Measurements from ENCODE around the gene SCRG1. TPM values are rescaled to one million over a fixed set of nuclear protein-coding genes. Genes with fewer than 3 reads are reported as not detected.

SCRG1 gene
- total RNA-seq, 6 experiments from 2014 or later = not detected

- no peak overlapping the region for H3K4me3 ChIP-seq
- DNase-seq = no peak
- no peaks in the 10 kb centered on the region for H3K9me3 ChIP-seq
- WGBS (ENCODE audit: insufficient coverage, low coverage, low lambda C conversion rate, missing lambda C conversion rate) = 89% methylated on average over 9 of the region's 10 CpGs
- H3K4me1 ChIP-seq = no peaks in the 10 kb centered on the region
- intact Hi-C loops (cut with DNase I) = no loop called here
- no peaks in the 10 kb centered on the region for H3K27me3 ChIP-seq
- H3K27ac ChIP-seq = no peak overlapping the region
- ATAC-seq = no peak
- TF ChIP-seq POLR2A (IDR thresholded peaks at IDR 0.05) = no peak
- no peak for TF ChIP-seq CTCF (IDR thresholded peaks at IDR 0.05)
- no peaks in the 10 kb centered on the region for H3K36me3 ChIP-seq
These were observed 43.5 kb upstream of the SCRG1 start for GRCh38 chr4:173442223-173442932.

GRCh38 chr4:173440888-173441287, 42.0 kb upstream of the SCRG1 start:
- no peak overlapping the region for H3K4me3 ChIP-seq
- no peaks in the 10 kb centered on the region for H3K9me3 ChIP-seq
- peaks cover 0 to 1% (median 0%) of the 10 kb centered on the region in 4 donors for H3K36me3 ChIP-seq
- no peak overlapping the region for H3K27ac ChIP-seq
- TF ChIP-seq POLR2A (IDR thresholded peaks at IDR 0.05) = no peak
- TF ChIP-seq CTCF (IDR thresholded peaks at IDR 0.05) = no peak
- H3K4me1 ChIP-seq = no peaks in the 10 kb centered on the region
- 93% methylated on average over 3 of the region's 3 CpGs for WGBS (ENCODE audit: insufficient coverage, low coverage, low lambda C conversion rate, missing lambda C conversion rate)
- ATAC-seq (no peak), DNase-seq (no peak)
- intact Hi-C loops (cut with DNase I) = no loop called here
- no peaks in the 10 kb centered on the region for H3K27me3 ChIP-seq

- no peak overlapping the region for H3K27ac ChIP-seq
- WGBS (ENCODE audit: insufficient coverage, low coverage, low lambda C conversion rate, missing lambda C conversion rate) = 85% methylated on average over 6 of the region's 6 CpGs
- no peak for ATAC-seq
These were observed 37.9 kb upstream of the SCRG1 start for GRCh38 chr4:173436771-173437265.

GRCh38 chr4:173436149-173436579, 37.2 kb upstream of the SCRG1 start:
- H3K27me3 ChIP-seq = no peaks in the 10 kb centered on the region
- no peak overlapping the region for H3K27ac ChIP-seq
- no peaks in the 10 kb centered on the region for H3K9me3 ChIP-seq
- H3K36me3 ChIP-seq = peaks cover 0 to 1% (median 0%) of the 10 kb centered on the region in 4 donors
- DNase-seq = no peak
- no peak overlapping the region for H3K4me3 ChIP-seq
- no peak for TF ChIP-seq CTCF (IDR thresholded peaks at IDR 0.05)
- TF ChIP-seq POLR2A (IDR thresholded peaks at IDR 0.05) = no peak
- ATAC-seq = no peak
- intact Hi-C loops (cut with DNase I) = no loop called here
- no peaks in the 10 kb centered on the region for H3K4me1 ChIP-seq
- WGBS (ENCODE audit: insufficient coverage, low coverage, low lambda C conversion rate, missing lambda C conversion rate) = 71% methylated on average over 5 of the region's 5 CpGs

More at GRCh38 chr4:173436771-173437265, 37.9 kb upstream of the SCRG1 start:
- Histone ChIP-seq H3K27me3 (no peaks in the 10 kb centered on the region), H3K9me3 (no peaks in the 10 kb centered on the region), H3K36me3 (peaks cover 0 to 1% (median 0%) of the 10 kb centered on the region in 4 donors), H3K4me3 (no peak overlapping the region), H3K4me1 (no peaks in the 10 kb centered on the region)
- TF ChIP-seq CTCF (IDR thresholded peaks at IDR 0.05) = no peak
- TF ChIP-seq POLR2A (IDR thresholded peaks at IDR 0.05) = no peak
- intact Hi-C loops (cut with DNase I) = no loop called here
- no peak for DNase-seq
